Measurements from ENCODE around the gene SLC19A1. TPM values are rescaled to one million over a fixed set of nuclear protein-coding genes. Genes with fewer than 3 reads are reported as not detected.

SLC19A1 gene
- total RNA-seq, 1 experiment from 2014 or later, result 21.4 TPM

- intact Hi-C loops (cut with micrococcal nuclease; ENCODE audit: unreplicated experiment), result loop anchor here (5.0 kb wide), 1 partner anchor 272 kb away; no protein-coding TSS in a partner anchor
- peaks cover 5% of the 10 kb centered on the region for H3K36me3 Mint-ChIP-seq (ENCODE audit: insufficient read depth, unreplicated experiment)
- peak overlapping the region; percentile 60 for H3K27ac Mint-ChIP-seq (ENCODE audit: unreplicated experiment)
- H3K4me3 Mint-ChIP-seq (ENCODE audit: low read depth, unreplicated experiment), result no peak overlapping the region
- H3K27me3 Mint-ChIP-seq (ENCODE audit: unreplicated experiment), result peaks cover 16% of the 10 kb centered on the region
- no TSS peak for BruUV-seq (replicated peaks)
- no peak for DNase-seq
- CTCF ChIA-PET, result interaction anchor here (0.7 kb wide), 1 partner anchor 18 kb away, joined by 3 read pairs; no protein-coding TSS in a partner anchor
- H3K9me3 Mint-ChIP-seq (ENCODE audit: low read depth, unreplicated experiment), result no peaks in the 10 kb centered on the region
- TF ChIP-seq CTCF (IDR thresholded peaks at IDR 0.05; ENCODE audit: unreplicated experiment), result no peak
- peaks cover 10% of the 10 kb centered on the region for H3K4me1 Mint-ChIP-seq (ENCODE audit: low read depth, unreplicated experiment)
Observed at GRCh38 chr21:45550522-45551210, 8.4 kb upstream of the SLC19A1 start.

- BruUV-seq (replicated peaks), result no TSS peak
- no peak for TF ChIP-seq CTCF (IDR thresholded peaks at IDR 0.05; ENCODE audit: unreplicated experiment)
- peaks cover 10% of the 10 kb centered on the region for H3K4me1 Mint-ChIP-seq (ENCODE audit: low read depth, unreplicated experiment)
- H3K9me3 Mint-ChIP-seq (ENCODE audit: low read depth, unreplicated experiment), result no peaks in the 10 kb centered on the region
- no peak for DNase-seq
- CTCF ChIA-PET, result no interaction called here
- H3K36me3 Mint-ChIP-seq (ENCODE audit: insufficient read depth, unreplicated experiment), result peaks cover 4% of the 10 kb centered on the region
- H3K4me3 Mint-ChIP-seq (ENCODE audit: low read depth, unreplicated experiment), result no peak overlapping the region
- no peak overlapping the region for H3K27ac Mint-ChIP-seq (ENCODE audit: unreplicated experiment)
- peaks cover 16% of the 10 kb centered on the region for H3K27me3 Mint-ChIP-seq (ENCODE audit: unreplicated experiment)
- intact Hi-C loops (cut with micrococcal nuclease; ENCODE audit: unreplicated experiment), result loop anchor here (5.0 kb wide), 1 partner anchor 272 kb away; no protein-coding TSS in a partner anchor
Observed at GRCh38 chr21:45549626-45550463, 7.6 kb upstream of the SLC19A1 start.

GRCh38 chr21:45548711-45549491, 6.7 kb upstream of the SLC19A1 start:
- CTCF ChIA-PET, result no interaction called here
- intact Hi-C loops (cut with micrococcal nuclease; ENCODE audit: unreplicated experiment), result no loop called here
- Mint-ChIP-seq H3K27me3 (ENCODE audit: unreplicated experiment) (peaks cover 16% of the 10 kb centered on the region), H3K27ac (ENCODE audit: unreplicated experiment) (no peak overlapping the region), H3K36me3 (ENCODE audit: insufficient read depth, unreplicated experiment) (no peaks in the 10 kb centered on the region), H3K9me3 (ENCODE audit: low read depth, unreplicated experiment) (no peaks in the 10 kb centered on the region), H3K4me3 (ENCODE audit: low read depth, unreplicated experiment) (no peak overlapping the region), H3K4me1 (ENCODE audit: low read depth, unreplicated experiment) (peaks cover 10% of the 10 kb centered on the region)
- no peak for TF ChIP-seq CTCF (IDR thresholded peaks at IDR 0.05; ENCODE audit: unreplicated experiment)
- BruUV-seq (replicated peaks), result no TSS peak
- DNase-seq, result no peak

GRCh38 chr21:45547545-45547900, 5.3 kb upstream of the SLC19A1 start:
- Mint-ChIP-seq H3K4me1 (ENCODE audit: low read depth, unreplicated experiment) (peaks cover 10% of the 10 kb centered on the region), H3K9me3 (ENCODE audit: low read depth, unreplicated experiment) (no peaks in the 10 kb centered on the region), H3K36me3 (ENCODE audit: insufficient read depth, unreplicated experiment) (no peaks in the 10 kb centered on the region), H3K27ac (ENCODE audit: unreplicated experiment) (no peak overlapping the region), H3K4me3 (ENCODE audit: low read depth, unreplicated experiment) (no peak overlapping the region), H3K27me3 (ENCODE audit: unreplicated experiment) (peaks cover 16% of the 10 kb centered on the region)
- TF ChIP-seq CTCF (IDR thresholded peaks at IDR 0.05; ENCODE audit: unreplicated experiment), result no peak
- DNase-seq, result no peak
- BruUV-seq (replicated peaks), result no TSS peak
- CTCF ChIA-PET, result no interaction called here
- intact Hi-C loops (cut with micrococcal nuclease; ENCODE audit: unreplicated experiment), result no loop called here

Data from Calu3 (cell line).